ENCODE data around the gene ST3GAL5. TPM values are rescaled to one million over a fixed set of nuclear protein-coding genes. Genes with fewer than 3 reads are reported as not detected.
A peak's percentile ranks its signal among the peaks of the same experiment; 100 is the strongest.

The ST3GAL5 gene
- total RNA-seq, 1 donor, result 19.4 TPM

DNA sequence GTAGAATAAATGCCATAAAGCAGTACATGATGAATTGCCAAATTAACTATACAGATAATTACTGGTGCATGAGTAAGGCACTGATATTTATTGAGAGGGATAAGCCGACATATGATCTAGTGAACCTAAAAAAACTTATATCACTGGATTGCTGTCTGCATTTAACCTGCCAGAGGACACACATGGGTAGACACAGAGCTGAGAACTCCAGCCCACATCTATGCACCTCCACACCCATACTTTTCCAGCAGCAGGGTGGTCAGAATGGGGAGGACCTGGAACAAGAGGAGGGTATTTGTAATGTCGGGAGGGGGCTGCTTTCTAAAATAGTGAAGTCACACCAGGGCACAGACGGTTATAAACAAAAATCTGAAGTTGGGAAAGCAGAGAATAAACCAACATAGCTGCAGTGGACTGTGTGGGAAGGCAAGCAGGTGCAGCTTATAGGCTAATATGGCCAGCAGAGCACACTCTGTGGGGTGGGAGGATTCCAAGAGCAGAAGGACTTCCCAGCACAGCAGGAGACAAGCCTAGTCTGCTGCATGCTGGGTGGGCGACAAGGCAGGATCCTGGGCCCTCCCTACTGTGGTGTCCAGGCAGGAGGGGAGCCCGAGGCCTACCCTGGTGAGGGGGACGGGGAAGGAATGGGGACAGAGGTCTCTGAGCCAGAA lies 17.2 kb downstream of the ST3GAL5 start:
- DNase-seq (ENCODE audit: low read depth), result no peak
- no peak for TF ChIP-seq CTCF (IDR thresholded peaks at IDR 0.05; ENCODE audit: insufficient read depth, low read length)
- no peak overlapping the region for H3K4me3 ChIP-seq (ENCODE audit: low read depth, low read length)

DNA sequence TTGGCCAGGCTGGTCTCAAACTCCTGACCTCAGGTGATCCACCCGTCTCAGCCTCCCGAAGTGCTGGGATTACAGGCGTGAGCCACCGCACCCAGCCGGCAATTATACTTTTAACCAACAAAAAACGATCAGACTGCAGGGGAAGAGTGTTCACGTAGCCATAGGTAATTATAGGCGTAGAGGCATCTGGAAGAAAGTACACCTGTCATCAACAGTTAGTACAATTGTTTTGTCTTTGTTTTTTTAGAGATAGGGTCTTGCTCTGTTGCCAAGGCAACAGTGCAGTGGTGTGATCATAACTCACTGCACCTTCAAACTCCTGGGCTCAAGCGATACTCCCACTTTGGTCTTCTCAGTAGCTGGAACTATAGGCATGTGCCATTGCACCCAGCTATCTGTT lies 20.0 kb downstream of the ST3GAL5 start:
- H3K4me3 ChIP-seq (ENCODE audit: low read depth, low read length), result no peak overlapping the region
- no peak for TF ChIP-seq CTCF (IDR thresholded peaks at IDR 0.05; ENCODE audit: insufficient read depth, low read length)
- no peak for DNase-seq (ENCODE audit: low read depth)

DNA sequence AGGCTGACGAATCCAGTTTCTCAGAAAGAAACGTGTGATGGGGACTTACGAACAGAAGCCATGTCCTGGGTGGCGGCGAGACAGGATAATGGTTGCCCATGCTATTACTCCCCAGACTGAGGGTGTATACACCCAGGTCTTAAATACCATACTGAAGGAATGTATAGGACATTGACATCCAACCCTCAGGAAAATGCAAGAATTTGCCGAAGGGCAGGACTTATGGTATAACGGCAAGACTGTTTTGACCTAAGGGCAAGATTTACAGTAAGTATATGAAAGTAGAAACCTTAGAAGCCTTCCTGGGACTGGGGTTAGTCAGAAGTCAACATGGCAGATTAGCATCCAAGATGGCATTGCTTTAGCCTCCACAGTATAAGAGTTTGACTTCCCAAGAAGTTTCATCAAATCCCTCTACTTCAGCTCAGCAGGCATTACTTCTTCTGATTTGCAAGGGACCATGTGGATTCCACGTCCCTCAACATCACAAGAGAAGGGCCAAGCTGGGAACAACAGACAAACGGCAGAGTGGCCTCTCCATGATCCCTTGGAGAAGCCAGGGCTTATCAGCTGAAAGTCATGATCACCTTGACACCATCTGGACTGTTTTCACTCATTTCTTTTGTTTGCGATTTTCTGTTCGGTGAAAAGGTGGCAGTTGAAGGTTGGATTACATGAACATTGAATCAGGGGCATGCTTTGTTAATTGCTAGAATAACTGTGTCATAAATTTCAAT lies 21.1 kb downstream of the ST3GAL5 start:
- H3K4me3 ChIP-seq (ENCODE audit: low read depth, low read length), result no peak overlapping the region
- TF ChIP-seq CTCF (IDR thresholded peaks at IDR 0.05; ENCODE audit: insufficient read depth, low read length), result no peak
- no peak for DNase-seq (ENCODE audit: low read depth)

DNA sequence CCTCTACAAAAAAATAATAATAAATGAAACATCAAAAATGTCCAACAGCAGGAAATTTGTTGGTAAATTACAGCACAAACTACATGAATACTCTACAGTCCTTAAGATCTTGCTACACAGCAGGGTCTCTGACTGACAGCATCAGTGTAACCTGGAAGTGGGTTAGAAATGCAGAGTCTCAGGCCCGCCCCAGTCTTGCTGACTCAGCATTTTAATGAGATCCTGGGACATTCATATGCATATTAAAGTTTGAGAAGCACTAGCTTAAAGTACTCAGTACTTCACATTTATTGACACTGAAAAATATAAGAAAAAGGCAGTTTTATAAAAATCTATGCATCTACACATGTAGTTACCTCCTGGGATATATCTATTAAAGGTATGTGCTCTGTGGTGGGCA lies 21.7 kb downstream of the ST3GAL5 start:
- DNase-seq (ENCODE audit: low read depth), result no peak
- no peak overlapping the region for H3K4me3 ChIP-seq (ENCODE audit: low read depth, low read length)
- no peak for TF ChIP-seq CTCF (IDR thresholded peaks at IDR 0.05; ENCODE audit: insufficient read depth, low read length)

GRCh38 chr2:85866165-85866659 lies 22.6 kb downstream of the ST3GAL5 start:
- TF ChIP-seq CTCF (IDR thresholded peaks at IDR 0.05; ENCODE audit: insufficient read depth, low read length), result no peak
- no peak for DNase-seq (ENCODE audit: low read depth)
- H3K4me3 ChIP-seq (ENCODE audit: low read depth, low read length), result no peak overlapping the region

GRCh38 chr2:85865539-85866164 lies 23.1 kb downstream of the ST3GAL5 start:
- TF ChIP-seq CTCF (IDR thresholded peaks at IDR 0.05; ENCODE audit: insufficient read depth, low read length), result no peak
- H3K4me3 ChIP-seq (ENCODE audit: low read depth, low read length), result no peak overlapping the region
- peak; percentile 28 for DNase-seq (ENCODE audit: low read depth)
